Adrenal gland (tissue), 5 donors: ENCODE data around the gene RBBP7.

Experiments used
- POLR2A ChIP-seq, 2 donors: fragments of 450-650 bp; IDR thresholded peaks; one replicate each; pipeline ENCODE4 v1.6.1; 2017; ENCODE audit warnings: antibody characterized with exemption in 2 of 2, mild to moderate bottlenecking in 2 of 2, moderate library complexity in 1 of 2
- TF ChIP-seq, protein P1 (sequence below), 6 experiments: fragments of 450-650 bp in 4 of 6; fragments of 200-600 bp in 2 of 6; sonication (generic) in 1 of 6; IDR thresholded peaks; 1 replicate in 5 of 6; 2 replicates in 1 of 6; pipeline versions ENCODE4 v1.5.1 to v1.8.0; 2016 to 2021; ENCODE audit warnings: antibody characterized with exemption in 6 of 6, mild to moderate bottlenecking in 2 of 6, moderate library complexity in 1 of 6
- donor health status: DM: no; HTN: no; CAD: no.

DNA sequence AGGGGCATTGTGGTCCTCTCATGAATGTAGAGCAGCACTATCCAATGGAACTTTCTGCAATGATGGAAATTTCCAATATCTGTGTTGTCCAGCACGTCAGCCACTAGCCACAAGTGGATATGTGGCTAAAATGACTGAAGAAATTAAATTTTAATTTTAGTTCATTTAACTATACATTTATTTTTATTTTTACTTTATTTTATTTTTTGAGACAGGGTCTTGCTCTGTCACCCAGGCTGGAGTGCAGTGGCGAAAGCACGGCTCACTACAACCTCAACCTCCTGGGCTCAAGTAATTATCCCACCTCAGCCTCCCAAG is 13.3 kb upstream of the RBBP7 start:
- TF ChIP-seq, protein P1, sequence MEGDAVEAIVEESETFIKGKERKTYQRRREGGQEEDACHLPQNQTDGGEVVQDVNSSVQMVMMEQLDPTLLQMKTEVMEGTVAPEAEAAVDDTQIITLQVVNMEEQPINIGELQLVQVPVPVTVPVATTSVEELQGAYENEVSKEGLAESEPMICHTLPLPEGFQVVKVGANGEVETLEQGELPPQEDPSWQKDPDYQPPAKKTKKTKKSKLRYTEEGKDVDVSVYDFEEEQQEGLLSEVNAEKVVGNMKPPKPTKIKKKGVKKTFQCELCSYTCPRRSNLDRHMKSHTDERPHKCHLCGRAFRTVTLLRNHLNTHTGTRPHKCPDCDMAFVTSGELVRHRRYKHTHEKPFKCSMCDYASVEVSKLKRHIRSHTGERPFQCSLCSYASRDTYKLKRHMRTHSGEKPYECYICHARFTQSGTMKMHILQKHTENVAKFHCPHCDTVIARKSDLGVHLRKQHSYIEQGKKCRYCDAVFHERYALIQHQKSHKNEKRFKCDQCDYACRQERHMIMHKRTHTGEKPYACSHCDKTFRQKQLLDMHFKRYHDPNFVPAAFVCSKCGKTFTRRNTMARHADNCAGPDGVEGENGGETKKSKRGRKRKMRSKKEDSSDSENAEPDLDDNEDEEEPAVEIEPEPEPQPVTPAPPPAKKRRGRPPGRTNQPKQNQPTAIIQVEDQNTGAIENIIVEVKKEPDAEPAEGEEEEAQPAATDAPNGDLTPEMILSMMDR (IDR thresholded peaks at IDR 0.05), result peak in 1 of 6 experiments; percentile 25
- TF ChIP-seq POLR2A (IDR thresholded peaks at IDR 0.05), result no peak
